T-helper 1 cell treated with Interleukin-12 subunit alpha and Interleukin-12 subunit beta and Interleukin-4 antibody, amounts not matched to agents 30 μg/mL and 1 μg/mL, for 36 hours (primary cell): ENCODE measurements around the gene GOLIM4.
"Not testable (repeated sequence)": the region's sequence is repeated elsewhere in the genome, so short reads cannot be mapped to it uniquely, and the experiment has no call there.

ENCODE experiments used
- H3K27ac Mint-ChIP-seq: one replicate; pipeline ENCODE4 v1.8.0; 2021; ENCODE audit warnings: mild to moderate bottlenecking, mixed read lengths
- H3K27me3 Mint-ChIP-seq: one replicate; pipeline ENCODE4 v1.8.0; 2021; ENCODE audit warnings: low read depth, mixed read lengths
- H3K36me3 Mint-ChIP-seq: one replicate; pipeline ENCODE4 v1.8.0; 2021; ENCODE audit warnings: low read depth, mixed read lengths
- H3K4me1 Mint-ChIP-seq: one replicate; pipeline ENCODE4 v1.8.0; 2021; ENCODE audit warnings: low read depth, mixed read lengths
- H3K4me3 Mint-ChIP-seq: one replicate; pipeline ENCODE4 v1.8.0; 2021; ENCODE audit warnings: mild to moderate bottlenecking, moderate library complexity, mixed read lengths
- H3K9me3 Mint-ChIP-seq: one replicate; pipeline ENCODE4 v1.8.0; 2021; ENCODE audit warnings: mixed read lengths

Gene GOLIM4, protein sequence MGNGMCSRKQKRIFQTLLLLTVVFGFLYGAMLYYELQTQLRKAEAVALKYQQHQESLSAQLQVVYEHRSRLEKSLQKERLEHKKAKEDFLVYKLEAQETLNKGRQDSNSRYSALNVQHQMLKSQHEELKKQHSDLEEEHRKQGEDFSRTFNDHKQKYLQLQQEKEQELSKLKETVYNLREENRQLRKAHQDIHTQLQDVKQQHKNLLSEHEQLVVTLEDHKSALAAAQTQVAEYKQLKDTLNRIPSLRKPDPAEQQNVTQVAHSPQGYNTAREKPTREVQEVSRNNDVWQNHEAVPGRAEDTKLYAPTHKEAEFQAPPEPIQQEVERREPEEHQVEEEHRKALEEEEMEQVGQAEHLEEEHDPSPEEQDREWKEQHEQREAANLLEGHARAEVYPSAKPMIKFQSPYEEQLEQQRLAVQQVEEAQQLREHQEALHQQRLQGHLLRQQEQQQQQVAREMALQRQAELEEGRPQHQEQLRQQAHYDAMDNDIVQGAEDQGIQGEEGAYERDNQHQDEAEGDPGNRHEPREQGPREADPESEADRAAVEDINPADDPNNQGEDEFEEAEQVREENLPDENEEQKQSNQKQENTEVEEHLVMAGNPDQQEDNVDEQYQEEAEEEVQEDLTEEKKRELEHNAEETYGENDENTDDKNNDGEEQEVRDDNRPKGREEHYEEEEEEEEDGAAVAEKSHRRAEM

DNA sequence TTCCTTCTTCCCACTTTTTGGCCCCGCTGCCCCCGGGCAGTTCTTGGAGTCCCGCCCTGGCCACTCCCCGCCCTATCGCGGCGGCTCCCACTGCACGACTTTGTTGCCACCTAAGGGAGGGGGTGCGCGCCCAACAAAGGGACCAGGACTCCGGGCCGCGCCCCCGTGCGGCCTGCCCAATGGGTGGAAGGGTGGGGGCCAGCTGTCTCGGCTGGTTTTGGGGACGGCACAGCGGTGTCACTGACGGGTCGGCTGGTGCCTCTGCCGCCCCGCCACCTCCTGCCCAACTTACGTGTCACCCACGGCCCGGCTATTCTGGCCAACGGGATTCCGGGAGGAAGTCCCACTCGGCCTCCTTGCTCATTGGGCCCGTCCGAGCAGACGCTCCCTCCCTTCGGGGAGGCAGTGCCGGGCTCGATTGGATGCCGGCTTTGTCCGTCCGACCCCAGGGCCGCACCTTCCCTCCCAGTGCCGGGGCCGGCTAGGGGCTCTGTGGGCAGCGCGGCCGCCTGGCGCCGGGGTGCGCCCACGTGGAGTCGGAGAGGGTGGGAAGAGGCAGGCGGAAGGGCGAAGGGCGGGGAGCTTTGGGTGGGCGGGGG is at the start of gene GOLIM4:
GOLIM4 (minus strand) TSS at position 314 of the 599 bp plus-strand sequence. CDS start 639 bp downstream, outside the sequence.
- Mint-ChIP-seq H3K4me3 (peak within 1 kb of the TSS; percentile 88), H3K36me3 (no peaks in the 10 kb centered on the region), H3K9me3 (no peaks in the 10 kb centered on the region), H3K4me1 (peaks cover 8% of the 10 kb centered on the region), H3K27me3 (peaks cover 56% of the 10 kb centered on the region), H3K27ac (peak within 1 kb of the TSS; percentile 70)

DNA sequence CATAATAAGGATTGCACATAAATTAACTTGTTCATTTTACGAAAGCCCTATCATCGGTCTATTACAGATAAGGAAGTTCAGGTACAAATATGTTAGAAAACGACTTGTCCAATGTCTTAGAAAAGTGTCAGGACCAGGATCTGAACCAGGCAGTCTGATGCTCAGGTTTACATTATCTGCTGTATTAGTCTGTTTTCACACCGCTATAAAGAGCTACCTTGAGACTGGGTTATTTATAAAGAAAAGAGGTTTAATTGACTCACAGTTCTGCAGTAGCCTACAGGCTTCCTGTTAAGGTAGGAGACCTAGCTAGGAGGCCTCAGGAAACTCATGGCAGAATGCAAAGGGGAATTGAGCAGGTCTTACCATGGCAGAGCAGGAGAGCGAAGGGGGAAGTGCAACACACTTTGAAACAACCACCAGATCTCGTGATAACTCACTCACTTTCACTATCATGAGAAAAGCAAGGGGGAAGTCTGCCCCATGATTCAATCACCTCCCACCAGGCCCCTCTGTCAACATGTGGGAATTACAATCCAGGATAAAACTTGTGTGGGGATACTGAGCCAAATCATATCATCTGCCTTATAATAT is 45.8 kb upstream of the GOLIM4 start:
- Mint-ChIP-seq H3K9me3 (no peaks in the 10 kb centered on the region), H3K4me1 (no peaks in the 10 kb centered on the region), H3K4me3 (no peak overlapping the region), H3K27ac (no peak overlapping the region), H3K27me3 (no peaks in the 10 kb centered on the region), H3K36me3 (no peaks in the 10 kb centered on the region)

DNA sequence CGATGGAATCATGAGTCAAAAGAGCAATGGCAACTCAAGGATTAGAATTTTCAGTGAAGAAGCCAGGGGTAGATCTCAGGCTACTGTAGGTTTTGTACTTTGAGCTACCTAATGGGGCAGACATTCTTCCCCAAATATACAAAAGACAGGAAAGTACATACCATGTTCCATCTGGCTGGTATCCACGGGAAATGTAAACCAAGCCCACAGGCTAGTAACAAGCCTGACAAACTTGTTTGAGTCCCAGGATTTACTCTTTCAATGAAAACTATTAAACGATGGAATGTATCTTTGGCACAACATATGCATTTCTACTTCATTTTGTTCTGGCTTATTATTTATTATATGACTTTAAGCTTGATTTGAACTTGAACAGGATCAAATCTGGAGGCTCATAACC is 44.2 kb upstream of the GOLIM4 start:
- Mint-ChIP-seq H3K9me3 (no peaks in the 10 kb centered on the region), H3K4me3 (no peak overlapping the region), H3K4me1 (no peaks in the 10 kb centered on the region), H3K27me3 (no peaks in the 10 kb centered on the region), H3K27ac (no peak overlapping the region), H3K36me3 (no peaks in the 10 kb centered on the region)

DNA sequence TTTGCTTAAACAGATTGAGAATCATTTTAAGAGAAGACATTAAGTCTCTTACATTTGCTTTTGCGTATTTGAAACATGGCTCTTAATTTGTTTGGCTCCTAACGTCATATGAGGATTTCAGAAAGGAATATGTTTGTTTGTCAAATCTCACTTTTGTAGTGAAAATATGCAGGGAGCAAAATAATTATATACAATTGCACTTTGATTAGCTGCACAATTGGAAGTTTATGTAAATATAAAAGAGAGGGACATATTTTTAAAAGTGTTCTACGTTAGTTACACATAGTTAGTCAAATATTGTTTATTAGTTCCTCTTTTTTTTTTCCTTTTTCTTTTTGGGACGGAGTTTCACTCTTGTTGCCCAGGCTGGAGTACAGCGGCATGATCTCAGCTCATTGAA is 42.7 kb upstream of the GOLIM4 start:
- no peaks in the 10 kb centered on the region for H3K9me3 Mint-ChIP-seq
- H3K4me1 Mint-ChIP-seq, result no peaks in the 10 kb centered on the region
- no peaks in the 10 kb centered on the region for H3K36me3 Mint-ChIP-seq
- H3K27me3 Mint-ChIP-seq, result no peaks in the 10 kb centered on the region
- H3K27ac Mint-ChIP-seq, result no peak overlapping the region
- H3K4me3 Mint-ChIP-seq, result no peak overlapping the region

- H3K4me1 Mint-ChIP-seq, result no peaks in the 10 kb centered on the region
- no peak overlapping the region for H3K27ac Mint-ChIP-seq
- H3K36me3 Mint-ChIP-seq, result no peaks in the 10 kb centered on the region
- H3K27me3 Mint-ChIP-seq, result no peaks in the 10 kb centered on the region
- no peak overlapping the region for H3K4me3 Mint-ChIP-seq
- no peaks in the 10 kb centered on the region for H3K9me3 Mint-ChIP-seq
Measured at GRCh38 chr3:168134931-168135330, 39.2 kb upstream of the GOLIM4 start.

- not testable (repeated sequence) for H3K36me3 Mint-ChIP-seq, H3K4me3 Mint-ChIP-seq, H3K4me1 Mint-ChIP-seq, H3K9me3 Mint-ChIP-seq, H3K27me3 Mint-ChIP-seq, H3K27ac Mint-ChIP-seq
Measured at GRCh38 chr3:168130250-168130649, 34.5 kb upstream of the GOLIM4 start.

- H3K9me3 Mint-ChIP-seq, H3K4me1 Mint-ChIP-seq, H3K27me3 Mint-ChIP-seq, H3K4me3 Mint-ChIP-seq, H3K36me3 Mint-ChIP-seq, H3K27ac Mint-ChIP-seq: not testable (repeated sequence)
Measured at GRCh38 chr3:168128463-168128862, 32.7 kb upstream of the GOLIM4 start.

- H3K36me3 Mint-ChIP-seq, result no peaks in the 10 kb centered on the region
- peaks cover 3% of the 10 kb centered on the region for H3K9me3 Mint-ChIP-seq
- H3K27ac Mint-ChIP-seq, result no peak overlapping the region
- H3K4me3 Mint-ChIP-seq, result no peak overlapping the region
- no peaks in the 10 kb centered on the region for H3K4me1 Mint-ChIP-seq
- H3K27me3 Mint-ChIP-seq, result no peaks in the 10 kb centered on the region
Measured at GRCh38 chr3:168127466-168127865, 31.7 kb upstream of the GOLIM4 start.

GRCh38 chr3:168124791-168125190 is 29.1 kb upstream of the GOLIM4 start:
- no peaks in the 10 kb centered on the region for H3K27me3 Mint-ChIP-seq
- H3K36me3 Mint-ChIP-seq, result no peaks in the 10 kb centered on the region
- H3K4me1 Mint-ChIP-seq, result no peaks in the 10 kb centered on the region
- no peak overlapping the region for H3K4me3 Mint-ChIP-seq
- peaks cover 3% of the 10 kb centered on the region for H3K9me3 Mint-ChIP-seq
- no peak overlapping the region for H3K27ac Mint-ChIP-seq

DNA sequence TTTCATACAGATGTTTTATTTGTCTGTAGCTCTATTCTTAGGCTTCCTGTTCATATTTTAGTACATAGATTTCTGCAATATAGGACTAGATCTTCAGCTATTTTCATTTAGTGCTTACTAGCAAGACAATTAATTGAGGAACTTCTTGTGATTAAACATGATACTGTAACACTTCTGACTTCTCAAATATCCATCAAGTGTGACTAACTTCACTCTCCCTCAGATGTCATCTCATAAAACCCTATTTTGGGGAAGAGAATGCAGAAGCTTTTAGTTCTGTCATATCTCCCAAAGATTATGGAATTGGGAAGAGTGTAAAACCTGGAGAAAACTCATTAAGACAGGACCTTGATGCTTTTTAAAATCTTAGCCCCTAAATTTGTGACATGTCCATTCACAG is 28.6 kb upstream of the GOLIM4 start:
- Mint-ChIP-seq H3K27ac (no peak overlapping the region), H3K27me3 (no peaks in the 10 kb centered on the region), H3K4me3 (no peak overlapping the region), H3K4me1 (no peaks in the 10 kb centered on the region), H3K36me3 (no peaks in the 10 kb centered on the region), H3K9me3 (peaks cover 3% of the 10 kb centered on the region)

DNA sequence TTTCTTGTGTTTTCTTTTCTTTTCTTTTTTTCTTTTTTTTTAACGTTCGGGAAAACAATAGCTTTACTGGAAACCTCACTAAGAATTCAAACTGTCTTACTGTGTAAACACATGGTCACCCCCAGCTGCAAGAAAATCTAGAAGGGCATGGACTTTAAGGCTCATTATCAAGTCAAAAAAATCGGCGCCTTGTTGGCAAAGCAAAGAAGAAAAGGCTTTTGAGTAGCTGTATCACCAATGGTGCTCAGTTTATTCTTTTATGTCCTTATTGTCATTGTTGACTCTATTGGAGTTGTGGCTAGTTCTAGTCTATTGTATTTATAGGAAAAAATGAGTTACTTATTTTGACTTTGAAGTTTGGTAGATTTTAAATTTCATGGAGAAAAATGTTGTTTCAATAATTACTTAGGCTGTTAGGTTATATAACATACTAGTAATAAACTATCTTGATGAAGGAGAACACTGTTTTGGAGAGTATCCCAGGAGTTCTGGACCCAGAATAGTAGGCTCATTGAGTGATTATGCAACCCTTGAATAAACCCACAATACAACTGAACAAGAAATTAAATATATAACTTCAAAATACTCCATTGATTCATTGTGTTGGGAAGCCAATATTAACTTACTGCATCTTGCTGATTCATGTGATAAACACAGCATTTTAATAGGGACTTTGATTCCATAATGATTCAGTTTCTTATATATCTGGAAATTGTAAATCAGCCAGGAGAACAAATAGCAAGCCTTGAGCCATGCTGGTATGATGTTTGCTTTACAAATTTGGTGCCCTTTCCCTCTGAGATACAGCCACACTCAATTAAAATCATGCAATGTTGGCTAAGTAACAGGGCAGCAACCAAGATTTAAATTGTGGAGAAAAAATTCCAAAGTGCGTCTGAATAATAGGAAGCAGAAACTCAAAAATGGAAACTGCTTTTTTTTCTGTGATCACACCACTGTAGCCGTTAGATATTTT is 27.8 kb upstream of the GOLIM4 start:
- no peaks in the 10 kb centered on the region for H3K27me3 Mint-ChIP-seq
- H3K36me3 Mint-ChIP-seq, result no peaks in the 10 kb centered on the region
- H3K27ac Mint-ChIP-seq, result no peak overlapping the region
- H3K4me3 Mint-ChIP-seq, result no peak overlapping the region
- H3K9me3 Mint-ChIP-seq, result peaks cover 3% of the 10 kb centered on the region
- H3K4me1 Mint-ChIP-seq, result no peaks in the 10 kb centered on the region

- H3K27me3 Mint-ChIP-seq, result no peaks in the 10 kb centered on the region
- H3K4me3 Mint-ChIP-seq, result no peak overlapping the region
- H3K36me3 Mint-ChIP-seq, result no peaks in the 10 kb centered on the region
- no peak overlapping the region for H3K27ac Mint-ChIP-seq
- no peaks in the 10 kb centered on the region for H3K9me3 Mint-ChIP-seq
- no peaks in the 10 kb centered on the region for H3K4me1 Mint-ChIP-seq
Measured at GRCh38 chr3:168121184-168122017, 25.7 kb upstream of the GOLIM4 start.

- H3K27ac Mint-ChIP-seq, result no peak overlapping the region
- no peaks in the 10 kb centered on the region for H3K36me3 Mint-ChIP-seq
- H3K4me1 Mint-ChIP-seq, result no peaks in the 10 kb centered on the region
- H3K9me3 Mint-ChIP-seq, result no peaks in the 10 kb centered on the region
- H3K27me3 Mint-ChIP-seq, result no peaks in the 10 kb centered on the region
- H3K4me3 Mint-ChIP-seq, result no peak overlapping the region
Measured at GRCh38 chr3:168117853-168118313, 22.2 kb upstream of the GOLIM4 start.
